IMR-90 (cell line): Measurements from ENCODE around the gene TP53TG5.

ENCODE experiments used
- BHLHE40 ChIP-seq: fragments of 150-350 bp; IDR thresholded peaks from 2 replicates; pipeline ENCODE4 v1.6.1; 2016; ENCODE audit warnings: mild to moderate bottlenecking, low read depth, low read length
- CEBPB ChIP-seq: IDR thresholded peaks from 2 replicates; pipeline ENCODE4 v1.6.1; 2012; ENCODE audit warnings: low read depth, low read length, improper control_type of control experiment
- NFE2L2 ChIP-seq: fragments of 150-350 bp; IDR thresholded peaks from 2 replicates; pipeline ENCODE4 v1.6.1; 2016; ENCODE audit warnings: low read depth, mild to moderate bottlenecking, low read length
- POLR2A ChIP-seq: IDR thresholded peaks from 2 replicates; pipeline ENCODE4 v1.6.1; 2012; ENCODE audit warnings: mild to moderate bottlenecking, low read depth, low read length
- RAD21 ChIP-seq: IDR thresholded peaks from 2 replicates; pipeline ENCODE4 v1.6.1; 2012; ENCODE audit warnings: low read length, improper control_type of control experiment
- SMC3 ChIP-seq: fragments of 150-350 bp; IDR thresholded peaks from 2 replicates; pipeline ENCODE4 v1.6.1; 2016; ENCODE audit warnings: low read depth, mild to moderate bottlenecking, antibody characterized with exemption, low read length, moderate library complexity
- TF ChIP-seq, protein P1 (sequence below): conservative IDR thresholded peaks from 2 replicates; pipeline ENCODE4 v1.5.1; 2012; ENCODE audit warnings: mild to moderate bottlenecking, low read depth, low read length, improper control_type of control experiment
- TF ChIP-seq, protein P2 (sequence below): fragments of 150-350 bp; IDR thresholded peaks from 2 replicates; pipeline ENCODE4 v1.6.1; 2016; ENCODE audit warnings: low read depth, mild to moderate bottlenecking, low read length, moderate library complexity, borderline replicate concordance

DNA sequence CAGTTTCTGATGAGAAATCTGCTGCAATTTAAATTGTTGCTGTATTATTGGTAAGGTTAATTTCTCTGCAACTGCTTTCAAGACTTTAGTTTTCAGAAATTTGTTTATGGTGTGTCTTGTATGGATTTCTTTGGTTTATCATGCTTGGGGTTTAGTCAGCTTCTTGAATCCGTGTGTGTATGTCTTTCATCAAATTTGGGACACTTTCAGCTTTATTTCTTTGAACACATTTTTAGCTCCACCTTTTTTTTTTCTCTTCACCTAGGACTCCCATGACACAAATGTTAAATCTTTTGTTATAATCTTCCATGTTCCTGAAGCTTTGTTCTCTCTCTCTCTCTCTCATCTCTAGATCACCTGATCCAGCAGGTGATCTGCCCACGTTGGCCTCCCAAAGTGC is 13.4 kb upstream of the TP53TG5 start:
- no peak for TF ChIP-seq POLR2A
- TF ChIP-seq, protein P1, sequence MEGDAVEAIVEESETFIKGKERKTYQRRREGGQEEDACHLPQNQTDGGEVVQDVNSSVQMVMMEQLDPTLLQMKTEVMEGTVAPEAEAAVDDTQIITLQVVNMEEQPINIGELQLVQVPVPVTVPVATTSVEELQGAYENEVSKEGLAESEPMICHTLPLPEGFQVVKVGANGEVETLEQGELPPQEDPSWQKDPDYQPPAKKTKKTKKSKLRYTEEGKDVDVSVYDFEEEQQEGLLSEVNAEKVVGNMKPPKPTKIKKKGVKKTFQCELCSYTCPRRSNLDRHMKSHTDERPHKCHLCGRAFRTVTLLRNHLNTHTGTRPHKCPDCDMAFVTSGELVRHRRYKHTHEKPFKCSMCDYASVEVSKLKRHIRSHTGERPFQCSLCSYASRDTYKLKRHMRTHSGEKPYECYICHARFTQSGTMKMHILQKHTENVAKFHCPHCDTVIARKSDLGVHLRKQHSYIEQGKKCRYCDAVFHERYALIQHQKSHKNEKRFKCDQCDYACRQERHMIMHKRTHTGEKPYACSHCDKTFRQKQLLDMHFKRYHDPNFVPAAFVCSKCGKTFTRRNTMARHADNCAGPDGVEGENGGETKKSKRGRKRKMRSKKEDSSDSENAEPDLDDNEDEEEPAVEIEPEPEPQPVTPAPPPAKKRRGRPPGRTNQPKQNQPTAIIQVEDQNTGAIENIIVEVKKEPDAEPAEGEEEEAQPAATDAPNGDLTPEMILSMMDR = no peak
- TF ChIP-seq RAD21 = no peak
- TF ChIP-seq, protein P2, sequence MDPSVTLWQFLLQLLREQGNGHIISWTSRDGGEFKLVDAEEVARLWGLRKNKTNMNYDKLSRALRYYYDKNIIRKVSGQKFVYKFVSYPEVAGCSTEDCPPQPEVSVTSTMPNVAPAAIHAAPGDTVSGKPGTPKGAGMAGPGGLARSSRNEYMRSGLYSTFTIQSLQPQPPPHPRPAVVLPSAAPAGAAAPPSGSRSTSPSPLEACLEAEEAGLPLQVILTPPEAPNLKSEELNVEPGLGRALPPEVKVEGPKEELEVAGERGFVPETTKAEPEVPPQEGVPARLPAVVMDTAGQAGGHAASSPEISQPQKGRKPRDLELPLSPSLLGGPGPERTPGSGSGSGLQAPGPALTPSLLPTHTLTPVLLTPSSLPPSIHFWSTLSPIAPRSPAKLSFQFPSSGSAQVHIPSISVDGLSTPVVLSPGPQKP = no peak
- no peak for TF ChIP-seq SMC3
- no peak for TF ChIP-seq BHLHE40
- TF ChIP-seq CEBPB = no peak
- no peak for TF ChIP-seq NFE2L2
